ENCODE data around the gene RHEX.

The RHEX gene

DNA sequence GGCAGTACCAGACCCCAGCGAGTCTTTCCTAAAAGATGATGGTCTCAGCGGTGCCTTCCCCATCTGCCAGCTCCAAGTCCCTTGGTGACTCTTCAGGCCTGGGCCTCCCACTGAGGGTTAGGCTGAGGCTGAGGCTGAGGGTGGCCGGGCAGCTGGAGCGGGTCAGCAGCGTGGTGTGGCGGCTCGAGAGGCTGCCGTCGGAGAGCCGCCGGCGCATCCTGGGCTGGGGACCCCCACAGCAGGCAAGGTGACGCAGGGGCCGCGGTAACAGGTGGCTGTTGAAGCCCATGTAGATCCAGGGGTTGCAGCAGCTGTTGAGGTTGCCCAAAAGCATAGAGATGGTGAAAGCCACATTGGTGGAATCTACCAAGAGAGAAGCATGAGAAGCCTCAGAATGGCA, 57.2 kb downstream of the RHEX start:
- TF ChIP-seq, protein P1, sequence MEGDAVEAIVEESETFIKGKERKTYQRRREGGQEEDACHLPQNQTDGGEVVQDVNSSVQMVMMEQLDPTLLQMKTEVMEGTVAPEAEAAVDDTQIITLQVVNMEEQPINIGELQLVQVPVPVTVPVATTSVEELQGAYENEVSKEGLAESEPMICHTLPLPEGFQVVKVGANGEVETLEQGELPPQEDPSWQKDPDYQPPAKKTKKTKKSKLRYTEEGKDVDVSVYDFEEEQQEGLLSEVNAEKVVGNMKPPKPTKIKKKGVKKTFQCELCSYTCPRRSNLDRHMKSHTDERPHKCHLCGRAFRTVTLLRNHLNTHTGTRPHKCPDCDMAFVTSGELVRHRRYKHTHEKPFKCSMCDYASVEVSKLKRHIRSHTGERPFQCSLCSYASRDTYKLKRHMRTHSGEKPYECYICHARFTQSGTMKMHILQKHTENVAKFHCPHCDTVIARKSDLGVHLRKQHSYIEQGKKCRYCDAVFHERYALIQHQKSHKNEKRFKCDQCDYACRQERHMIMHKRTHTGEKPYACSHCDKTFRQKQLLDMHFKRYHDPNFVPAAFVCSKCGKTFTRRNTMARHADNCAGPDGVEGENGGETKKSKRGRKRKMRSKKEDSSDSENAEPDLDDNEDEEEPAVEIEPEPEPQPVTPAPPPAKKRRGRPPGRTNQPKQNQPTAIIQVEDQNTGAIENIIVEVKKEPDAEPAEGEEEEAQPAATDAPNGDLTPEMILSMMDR (IDR thresholded peaks at IDR 0.05) = no peak

DNA sequence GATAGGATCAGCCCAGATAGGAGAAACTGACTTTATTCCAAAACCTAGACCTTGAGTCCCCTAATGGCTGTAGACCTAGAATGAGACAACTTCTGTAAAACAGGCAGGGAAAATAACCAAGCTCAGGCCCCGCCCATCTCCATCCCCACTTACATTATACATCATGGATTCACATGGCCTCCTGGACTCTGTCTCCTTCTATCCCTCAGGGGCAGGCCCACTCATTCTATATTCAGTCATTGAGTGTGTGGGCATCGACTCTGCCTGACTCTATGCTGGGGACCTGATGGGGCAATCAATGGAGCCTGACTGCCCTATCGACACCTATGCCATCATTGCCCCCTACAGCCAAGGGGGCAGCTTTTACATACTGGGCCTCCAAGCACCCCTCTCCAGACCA, 57.8 kb downstream of the RHEX start:
- TF ChIP-seq, protein P1 (IDR thresholded peaks at IDR 0.05) = no peak

DNA sequence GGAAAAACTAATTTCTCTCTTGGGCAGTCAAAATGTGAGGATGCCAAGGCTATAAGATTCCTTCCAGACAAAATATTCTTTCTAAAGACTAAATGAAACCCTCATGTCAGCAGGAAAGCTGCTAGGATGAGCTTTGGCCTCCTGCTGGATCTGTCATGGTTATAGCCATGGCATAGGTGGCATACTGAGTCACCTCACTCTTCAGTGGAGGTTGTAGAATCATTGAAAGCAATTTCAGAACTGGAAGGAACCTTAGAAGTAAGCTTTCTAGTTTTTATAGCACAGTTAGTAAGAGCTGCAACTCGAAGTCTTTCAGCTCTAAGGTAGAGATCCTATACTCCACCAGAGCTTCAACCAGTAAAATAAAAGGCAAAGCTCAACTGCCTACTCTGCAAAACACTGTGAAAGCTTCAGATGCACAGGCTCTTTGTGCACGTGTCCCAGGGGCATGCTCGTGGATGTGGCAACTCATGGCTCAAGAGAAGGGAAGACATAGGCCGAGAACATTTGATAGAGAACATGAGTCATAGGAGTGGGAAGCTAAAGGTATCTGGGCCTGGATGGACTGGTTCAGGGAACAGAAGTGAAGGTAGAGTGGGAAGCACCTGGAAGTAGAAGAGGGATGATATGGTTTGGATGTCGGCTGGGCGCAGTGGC, 58.4 kb downstream of the RHEX start:
- TF ChIP-seq, protein P1 (IDR thresholded peaks at IDR 0.05) = no peak

DNA sequence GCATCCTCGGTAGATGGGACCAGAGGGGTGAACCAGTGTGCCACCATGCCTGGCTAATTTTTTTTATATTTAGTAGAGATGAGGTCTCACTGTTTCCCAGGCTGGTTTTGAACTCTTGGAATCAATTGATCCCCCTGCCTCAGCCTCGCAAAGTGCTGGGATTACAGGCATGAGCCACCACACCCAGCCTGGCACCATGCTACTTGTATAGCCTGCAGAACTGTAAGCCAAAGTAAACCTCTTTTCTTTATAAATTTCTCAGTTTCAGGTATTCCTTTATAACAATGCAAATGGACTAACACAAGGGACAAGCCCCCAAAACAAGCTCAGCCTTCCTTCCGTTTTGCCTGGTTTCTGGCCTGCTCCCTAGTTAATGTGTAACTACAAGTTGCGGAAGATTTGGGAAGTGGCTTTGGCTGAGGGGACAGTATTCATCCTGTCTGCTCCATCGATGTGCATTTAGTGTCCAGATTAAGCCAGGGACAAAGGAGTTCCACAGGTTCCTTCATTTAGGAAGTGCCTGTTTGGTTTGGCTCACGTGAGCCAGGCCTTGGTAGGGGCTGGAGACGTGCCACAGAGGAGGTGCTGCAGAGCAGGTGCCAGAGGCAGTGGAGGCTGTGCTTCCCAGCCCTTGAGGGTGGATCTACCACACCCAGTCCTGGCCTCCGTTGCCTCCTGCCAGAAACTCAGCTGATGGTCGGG, 59.8 kb downstream of the RHEX start:
- TF ChIP-seq, protein P1 (IDR thresholded peaks at IDR 0.05) = no peak

DNA sequence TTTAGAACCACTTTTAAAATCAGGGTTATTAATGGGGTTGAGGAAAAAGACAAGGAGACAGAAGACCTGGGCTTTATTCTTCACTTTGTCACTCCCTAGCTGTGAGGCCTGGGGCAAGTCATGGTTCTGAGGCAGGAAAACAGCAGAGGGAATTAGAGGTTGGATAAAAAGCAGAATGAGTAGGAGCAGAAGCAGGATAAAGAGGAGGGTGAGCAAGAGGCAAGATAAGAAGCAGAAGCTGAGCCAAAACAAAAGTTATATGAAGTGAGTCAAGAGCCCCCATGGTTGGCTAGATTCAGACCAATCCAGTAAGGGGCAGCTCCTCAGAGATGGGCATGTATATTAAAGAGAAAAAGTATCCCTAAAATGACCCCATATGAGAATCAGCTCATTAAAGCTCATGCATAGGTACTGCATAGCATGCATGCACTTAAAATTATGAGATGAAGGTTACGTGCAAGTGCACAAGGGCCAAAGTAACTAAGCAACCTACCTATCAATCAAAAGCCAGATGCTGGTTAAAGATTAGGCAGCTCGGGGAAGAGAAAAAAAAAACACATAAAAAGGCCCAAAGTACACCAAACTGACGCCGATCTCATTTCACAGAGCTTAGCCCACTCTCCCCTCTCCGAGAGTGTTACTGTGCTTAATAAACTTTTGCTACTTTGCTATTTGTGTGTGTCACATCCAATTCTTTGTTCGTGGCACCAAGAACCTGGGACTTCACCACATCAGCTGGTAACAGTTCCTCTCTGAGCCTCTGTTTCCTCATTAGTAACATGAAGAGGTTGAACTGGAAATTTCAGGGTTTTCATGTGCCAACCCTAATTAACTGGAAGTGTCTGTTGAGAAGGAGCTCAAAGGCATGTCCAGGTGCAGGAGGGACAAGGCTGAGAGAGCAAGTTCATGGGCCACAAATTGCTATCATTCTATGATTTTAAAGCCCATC, 62.0 kb downstream of the RHEX start:
- TF ChIP-seq, protein P1 (IDR thresholded peaks at IDR 0.05) = no peak

DNA sequence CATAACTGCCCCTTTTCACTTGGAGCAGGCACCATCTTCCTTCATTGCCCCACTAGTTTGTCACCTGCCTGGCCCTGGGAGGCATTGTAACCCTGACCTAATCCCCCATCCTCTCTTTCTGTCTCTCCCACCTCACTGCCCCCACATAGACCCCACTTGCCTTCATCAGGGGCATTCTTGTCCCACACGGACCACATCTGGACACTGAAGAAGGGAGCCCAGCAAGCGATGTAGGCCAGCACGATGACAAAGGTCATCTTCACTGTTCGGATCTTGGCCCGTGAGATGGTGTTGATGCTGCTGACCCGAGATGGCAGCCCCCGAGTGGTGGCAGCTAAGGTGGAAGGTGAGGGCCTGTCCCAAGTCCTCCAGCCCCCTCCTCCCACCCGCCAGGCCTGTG, 62.8 kb downstream of the RHEX start:
- TF ChIP-seq, protein P1 (IDR thresholded peaks at IDR 0.05) = no peak

DNA sequence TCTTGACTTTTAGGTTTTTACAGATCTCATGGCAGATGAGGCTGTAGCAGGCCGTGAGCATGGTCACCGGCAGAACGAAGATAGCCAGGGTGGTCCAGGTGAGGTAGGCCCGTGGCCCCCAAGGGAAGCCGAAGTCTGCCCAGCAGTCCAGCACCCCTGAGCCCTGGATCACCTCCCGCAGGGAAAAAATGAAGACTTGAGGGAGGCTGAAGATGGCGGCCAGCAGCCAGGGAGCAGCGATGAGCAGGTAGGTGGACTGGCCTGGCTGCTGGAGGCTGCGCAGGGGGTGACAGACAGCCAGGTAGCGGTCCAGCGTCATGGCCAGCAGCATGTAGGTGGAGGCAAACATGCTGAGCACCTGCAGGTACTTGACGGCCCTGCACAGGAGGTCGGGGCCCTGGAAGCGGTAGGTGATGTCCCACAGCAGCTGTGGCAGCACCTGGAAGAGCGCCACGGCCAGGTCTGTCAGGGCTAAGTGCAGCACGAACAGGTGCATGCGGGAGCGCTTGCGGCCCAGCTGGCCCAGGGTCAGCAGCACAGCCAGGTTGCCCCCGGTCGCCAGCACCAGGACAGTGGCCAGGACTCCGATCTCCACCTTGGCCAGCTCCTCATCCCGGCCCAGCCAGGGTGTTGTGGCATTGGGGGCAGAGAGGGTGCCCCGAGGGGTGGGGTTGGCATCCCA, 63.4 kb downstream of the RHEX start:
- TF ChIP-seq, protein P1 (IDR thresholded peaks at IDR 0.05) = no peak
